NCI-H446 (cell line): Measurements from ENCODE around the gene DGUOK.
"Not testable (repeated sequence)": the region's sequence is repeated elsewhere in the genome, so short reads cannot be mapped to it uniquely, and the experiment has no call there.

ENCODE experiments used
- DNase-seq, 2 experiments: peaks; one replicate each; lab custom pipeline; 2025; lab: John Stamatoyannopoulos, UW

The DGUOK gene

DNA sequence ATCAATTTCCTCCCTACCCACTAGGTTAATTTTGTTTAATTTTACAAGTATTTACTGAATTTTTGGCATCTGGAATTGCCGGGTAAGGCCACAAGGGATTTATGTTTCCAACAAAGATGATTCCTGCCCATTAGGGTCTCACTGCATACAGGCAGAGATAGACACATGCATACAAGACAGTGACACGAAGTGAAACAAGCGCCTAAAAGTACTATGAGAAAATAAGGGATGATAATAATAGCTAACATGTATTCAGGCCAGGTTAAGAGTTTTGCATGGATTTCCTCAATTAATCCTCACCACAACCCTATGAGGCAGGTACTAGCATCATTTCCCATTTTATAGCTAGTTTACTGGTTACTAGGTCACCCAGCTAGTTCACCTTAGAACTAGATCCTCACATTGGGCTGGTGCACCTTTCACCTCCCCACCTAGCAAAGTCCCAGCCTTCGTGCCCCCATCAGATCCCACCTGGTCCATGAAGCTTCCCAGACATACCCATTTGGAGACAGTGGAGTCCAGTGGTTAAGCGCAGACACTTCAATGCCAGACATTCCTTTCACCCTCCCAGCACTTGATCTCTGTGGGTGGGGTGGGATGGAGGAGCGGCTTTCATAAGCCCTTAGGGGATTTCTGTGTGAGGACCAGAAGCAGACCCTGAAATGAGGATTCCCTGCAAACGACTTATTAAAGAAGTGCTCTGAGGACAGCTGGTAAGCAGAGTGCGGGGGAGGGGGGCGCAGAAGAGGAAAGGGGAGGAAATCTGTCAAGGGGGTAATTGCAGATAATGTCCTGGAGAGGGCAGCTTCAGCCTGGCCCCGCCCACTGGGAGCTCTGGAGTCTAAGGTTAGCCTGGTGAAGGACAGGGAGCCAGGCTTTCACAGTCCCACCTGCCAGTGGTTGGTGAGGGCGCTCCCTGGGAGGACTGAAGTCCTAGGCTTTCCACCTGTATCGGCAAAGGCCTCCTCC, 5.8 kb upstream of the DGUOK start:
- DNase-seq, result no peak

DNA sequence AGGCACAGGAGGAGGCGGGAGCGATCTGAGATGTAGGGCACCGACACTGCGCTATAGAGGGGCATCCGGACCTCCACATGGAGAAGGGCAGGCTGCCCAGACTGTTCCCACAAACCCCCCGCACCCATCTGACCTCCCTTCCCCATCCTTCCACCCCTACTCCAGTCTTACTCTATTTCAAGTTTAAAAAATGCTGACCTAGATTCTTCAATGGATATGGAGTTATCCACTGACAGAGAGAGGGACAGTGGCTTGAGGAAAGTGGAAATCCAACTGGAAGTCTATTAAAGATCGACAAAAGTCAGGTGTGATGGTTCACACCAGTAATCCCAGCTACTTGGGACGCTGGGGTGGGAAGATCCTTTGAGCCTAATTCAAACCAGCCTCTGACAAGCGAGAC, 5.1 kb upstream of the DGUOK start:
- DNase-seq, result no peak

DNA sequence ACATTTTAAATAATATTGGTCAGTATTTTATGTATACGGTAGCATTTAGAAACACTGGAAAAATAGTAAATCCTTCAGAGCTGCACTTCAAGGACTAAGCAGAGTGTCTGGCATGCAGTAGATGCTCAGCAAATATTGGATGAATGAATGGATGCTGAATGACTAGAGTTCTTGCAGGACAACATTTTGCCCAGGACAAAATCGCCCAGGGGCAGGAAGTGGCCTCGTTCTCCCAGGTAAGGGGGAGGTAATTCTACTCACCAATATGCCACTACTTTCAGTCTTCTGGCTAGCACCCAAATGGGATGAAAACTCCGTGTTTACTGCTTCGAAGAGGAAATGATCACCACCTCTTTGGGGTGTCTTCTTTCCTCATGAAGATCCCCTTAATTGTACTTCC, 4.0 kb upstream of the DGUOK start:
- no peak for DNase-seq

DNA sequence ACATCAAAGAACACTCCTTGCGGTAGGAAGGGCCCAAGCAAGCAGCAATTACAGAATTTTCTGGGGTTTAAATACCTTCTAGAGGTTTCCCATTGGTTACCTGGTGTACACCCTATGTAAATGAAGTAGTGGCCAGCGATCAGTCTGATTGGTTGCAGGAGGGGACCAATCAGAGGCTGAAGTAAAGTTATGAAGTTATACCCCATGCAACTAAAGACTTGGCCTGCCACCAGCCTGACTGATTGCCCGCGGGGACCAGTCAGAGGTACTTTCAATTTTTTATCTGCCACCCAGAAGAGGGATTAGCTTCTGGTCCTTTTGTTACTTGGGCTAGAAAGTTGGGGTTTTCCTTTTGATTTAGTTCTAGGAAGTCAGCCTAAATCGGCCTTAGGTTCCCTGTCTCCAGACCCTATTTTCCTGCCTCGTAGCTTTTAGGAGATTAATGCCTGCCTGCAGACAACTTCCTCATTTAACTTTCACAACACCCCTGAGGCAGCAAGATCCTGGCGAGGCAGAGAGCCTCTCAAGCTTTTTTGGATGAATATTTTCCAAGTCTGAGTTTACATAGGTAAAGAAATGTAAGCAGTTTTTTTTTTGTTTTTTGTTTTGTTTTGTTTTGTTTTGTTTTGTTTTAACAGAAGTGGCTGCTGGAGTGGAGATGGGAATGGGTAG, 1.5 kb upstream of the DGUOK start:
- DNase-seq, result no peak

DNA sequence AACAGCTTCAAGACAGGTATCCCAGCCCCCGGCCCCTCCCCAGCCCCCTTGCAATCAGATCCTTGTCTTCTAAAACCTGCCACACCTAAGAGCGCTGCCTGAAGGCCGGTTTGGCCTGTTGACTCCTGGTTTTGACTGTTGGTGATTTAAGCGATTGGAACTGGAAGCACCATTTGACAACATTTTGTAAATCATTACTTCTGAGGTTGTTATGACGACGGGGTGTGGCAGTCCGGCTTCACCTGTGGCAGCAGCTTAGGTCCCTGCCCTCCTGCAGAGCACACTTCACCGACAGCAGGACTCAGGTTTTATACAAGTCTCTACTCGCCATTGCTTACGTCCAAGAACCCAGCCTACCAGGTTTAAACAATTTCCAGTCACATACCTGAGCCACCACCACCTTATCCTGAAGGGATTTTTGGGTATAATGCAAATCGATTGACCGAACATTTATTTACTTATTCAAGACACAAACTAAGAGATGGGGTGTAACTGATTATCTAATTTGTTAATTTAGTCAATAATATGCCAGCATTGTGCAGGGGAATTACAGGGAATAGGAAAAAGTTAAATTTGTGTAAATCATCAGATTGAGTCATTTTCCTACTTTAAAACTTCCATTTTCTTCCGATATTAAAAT, 707 bp upstream of the DGUOK start:
- DNase-seq, result no peak

DNA sequence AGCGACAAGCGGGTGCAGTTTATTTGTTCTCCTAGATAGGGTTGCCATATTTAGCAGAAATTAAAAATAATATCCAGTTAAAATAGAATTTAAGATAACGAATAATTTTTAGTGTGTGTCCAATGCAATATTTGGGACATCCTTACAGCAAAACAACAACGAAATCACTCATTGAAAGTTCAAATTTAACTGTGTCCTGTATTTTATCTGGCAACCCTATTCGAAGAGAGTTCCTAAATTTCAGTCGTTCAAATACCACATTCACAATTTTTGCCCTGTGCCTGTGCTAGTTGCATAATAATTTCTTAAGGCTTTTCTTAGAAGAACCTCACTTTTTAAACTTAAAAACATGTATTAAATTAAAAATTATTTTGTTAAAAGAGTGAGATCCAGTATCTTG, 664 bp downstream of the DGUOK start:
- DNase-seq, result no peak

DNA sequence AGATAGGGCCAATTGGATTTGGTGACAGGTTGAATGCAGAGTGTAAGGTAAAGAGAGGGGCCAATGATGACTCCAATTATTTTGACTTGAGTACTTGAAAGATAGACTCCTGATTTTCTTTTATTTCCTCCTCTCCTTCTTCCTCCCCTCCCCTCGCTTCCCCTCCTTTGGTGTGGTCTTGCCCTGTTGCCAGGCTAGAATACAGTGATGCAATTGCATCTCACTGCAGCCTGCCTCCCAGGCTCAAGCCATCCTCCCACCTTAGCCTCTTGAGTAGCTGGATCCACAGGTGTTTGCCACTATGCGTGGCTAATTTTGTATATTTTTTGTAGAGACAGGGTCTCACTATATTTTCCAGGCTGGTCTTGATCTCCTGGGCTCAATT, 2.3 kb downstream of the DGUOK start:
- no peak for DNase-seq

DNA sequence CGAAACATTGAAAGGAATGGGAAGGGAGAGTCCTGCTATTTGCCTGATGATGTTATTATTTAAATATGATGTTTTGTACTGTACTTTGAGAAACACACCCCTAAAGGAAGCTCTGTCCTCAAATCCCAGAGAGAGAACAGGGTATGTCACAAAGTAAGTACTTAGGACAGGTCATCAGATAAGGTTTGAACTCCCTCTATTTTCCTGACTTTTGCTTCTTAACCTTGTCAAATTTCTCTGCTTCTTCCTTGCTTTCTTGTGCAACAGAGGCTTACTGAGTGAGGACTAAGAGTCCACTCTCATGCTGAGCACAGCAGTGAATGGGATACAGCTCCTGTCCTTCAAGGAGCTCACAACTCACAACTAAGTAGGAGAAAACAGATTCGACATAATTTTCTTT, 3.7 kb downstream of the DGUOK start:
- no peak for DNase-seq

DNA sequence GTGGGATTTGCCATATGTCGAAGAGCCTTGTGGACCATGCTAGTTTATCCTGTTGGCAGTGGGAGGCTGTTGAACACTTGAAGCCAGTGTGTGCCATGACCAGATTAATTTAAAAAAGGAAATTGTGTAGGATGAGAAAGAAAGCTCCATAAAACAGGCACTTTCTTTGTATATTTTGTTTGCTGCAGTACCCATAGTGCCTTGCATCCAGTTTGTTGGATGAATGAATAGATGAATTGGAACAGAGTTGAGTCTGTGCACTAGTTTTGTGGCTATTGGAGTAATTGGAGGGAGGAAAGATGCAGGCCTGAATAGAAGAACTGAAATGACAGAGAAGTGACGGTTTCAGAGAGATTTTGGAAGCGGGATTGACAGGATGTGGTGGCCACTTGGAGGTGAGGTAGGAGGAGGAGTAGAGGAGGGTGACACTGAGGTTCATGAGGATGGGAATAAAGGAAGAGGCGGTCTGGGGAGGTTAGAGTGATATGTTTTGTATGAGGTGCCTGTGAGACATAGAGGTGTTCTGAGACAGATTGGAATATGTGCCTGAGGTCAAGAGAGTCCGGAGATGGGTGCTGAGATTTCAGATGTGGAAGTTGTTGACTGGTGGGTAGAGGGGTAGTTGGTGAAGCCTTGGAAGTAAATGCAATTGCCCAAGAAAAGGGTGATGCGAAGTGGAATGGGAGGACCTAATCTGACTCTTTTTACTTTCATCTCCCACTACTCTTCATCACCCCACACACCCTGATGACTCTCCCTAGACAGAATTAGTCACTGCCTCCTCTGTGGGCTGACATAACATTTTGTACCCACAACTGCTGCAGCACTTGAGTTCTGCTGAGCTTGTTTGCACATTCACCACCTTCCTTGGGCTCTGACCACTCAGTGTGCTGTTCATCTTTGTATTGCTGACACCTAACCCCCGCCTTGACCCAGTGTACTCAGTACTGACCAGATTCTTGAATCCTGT, 5.1 kb downstream of the DGUOK start:
- DNase-seq, result no peak

DNA sequence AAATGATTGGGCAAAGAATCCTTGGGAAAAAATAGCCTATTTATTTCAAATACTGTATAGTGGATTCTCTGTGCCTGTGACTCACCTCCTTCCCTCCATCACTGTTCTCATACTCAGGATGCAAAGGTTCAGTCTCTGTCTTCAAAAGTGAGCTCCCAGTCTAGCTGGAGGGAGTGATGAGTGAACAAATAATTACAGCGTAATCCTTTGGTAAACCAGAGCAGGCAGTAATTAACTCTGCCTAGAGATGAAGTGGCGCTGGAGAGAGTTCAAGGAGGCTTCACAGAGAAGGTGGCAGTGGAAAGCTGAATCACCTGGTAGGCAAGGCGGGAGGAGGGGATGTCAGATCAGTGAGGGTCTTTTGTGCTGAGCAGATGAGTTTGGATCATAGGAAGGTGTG, 6.5 kb downstream of the DGUOK start:
- DNase-seq, result no peak

DNA sequence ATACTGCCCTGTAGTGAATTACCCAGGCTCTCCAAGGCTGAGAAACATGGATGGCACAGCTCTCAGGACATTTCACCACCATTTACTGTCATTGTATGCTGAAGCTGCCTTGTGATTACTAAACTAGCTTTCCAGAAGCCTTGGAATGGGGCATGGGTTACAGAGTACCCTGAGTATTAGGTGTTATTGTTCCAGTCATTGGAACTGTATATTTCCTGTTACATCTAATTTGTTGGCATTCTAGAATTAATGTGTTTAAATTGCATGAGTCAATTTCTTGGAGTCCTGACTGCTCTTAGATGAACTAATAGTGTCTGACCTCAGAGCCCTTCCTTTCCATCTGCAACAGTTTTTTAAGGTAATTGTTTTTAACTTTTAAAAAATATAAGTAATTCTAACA, 9.0 kb downstream of the DGUOK start:
- no peak for DNase-seq

DNA sequence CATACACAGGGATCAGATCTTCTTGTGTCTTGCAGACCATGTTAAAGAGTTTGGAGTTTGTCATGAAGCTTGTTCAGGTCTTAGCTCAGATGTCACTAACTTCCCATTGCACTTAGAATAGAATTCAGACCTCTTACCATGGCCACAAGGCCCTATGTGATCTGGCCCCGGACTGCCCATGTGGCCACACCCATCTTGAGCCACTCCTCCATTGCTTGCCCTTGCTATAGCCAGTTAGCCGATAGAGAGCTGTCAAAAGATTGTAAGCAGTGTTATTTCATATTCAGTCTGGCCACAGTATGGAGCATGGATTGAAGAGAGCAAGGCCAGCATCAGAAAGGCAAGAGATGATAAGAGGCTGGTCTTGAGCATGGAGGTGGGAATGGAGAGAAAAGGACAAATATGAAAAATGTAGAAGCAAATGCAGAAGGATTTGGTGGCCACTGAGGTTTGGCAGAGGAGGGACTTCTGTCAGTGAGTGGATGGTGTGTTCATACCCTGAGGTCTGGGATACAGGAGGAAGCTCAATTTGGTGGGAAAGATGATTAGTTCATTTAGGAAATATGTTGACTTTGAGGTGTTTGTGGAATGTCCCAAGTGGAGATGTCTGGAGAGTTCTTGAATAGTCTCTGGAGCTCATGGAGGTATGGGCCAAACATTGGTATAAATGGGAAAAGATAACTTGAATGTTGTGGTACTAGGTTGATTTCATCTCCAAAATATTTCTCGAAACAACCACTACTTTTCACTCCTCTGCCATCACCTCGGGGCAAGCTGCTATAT, 10.6 kb downstream of the DGUOK start:
- no peak for DNase-seq

DNA sequence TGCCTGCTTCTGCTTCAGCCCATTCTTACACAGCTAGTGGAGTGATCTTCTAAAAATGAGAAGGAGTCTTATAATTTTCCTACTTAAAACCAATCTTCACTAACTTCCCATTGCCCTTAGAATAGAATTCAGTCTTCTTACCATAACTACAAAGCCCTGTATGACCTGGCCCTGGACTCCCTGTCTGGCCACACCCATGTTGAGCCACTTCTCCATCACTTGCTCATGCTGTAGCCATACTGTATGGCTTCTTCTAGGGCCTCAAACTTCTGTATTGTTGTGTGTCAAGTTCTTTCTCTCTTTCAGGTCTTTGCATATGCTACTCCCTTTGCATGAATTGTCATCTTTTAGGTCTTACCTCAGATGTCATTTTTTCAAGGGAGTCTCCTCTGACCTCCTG, 11.2 kb downstream of the DGUOK start:
- no peak for DNase-seq

DNA sequence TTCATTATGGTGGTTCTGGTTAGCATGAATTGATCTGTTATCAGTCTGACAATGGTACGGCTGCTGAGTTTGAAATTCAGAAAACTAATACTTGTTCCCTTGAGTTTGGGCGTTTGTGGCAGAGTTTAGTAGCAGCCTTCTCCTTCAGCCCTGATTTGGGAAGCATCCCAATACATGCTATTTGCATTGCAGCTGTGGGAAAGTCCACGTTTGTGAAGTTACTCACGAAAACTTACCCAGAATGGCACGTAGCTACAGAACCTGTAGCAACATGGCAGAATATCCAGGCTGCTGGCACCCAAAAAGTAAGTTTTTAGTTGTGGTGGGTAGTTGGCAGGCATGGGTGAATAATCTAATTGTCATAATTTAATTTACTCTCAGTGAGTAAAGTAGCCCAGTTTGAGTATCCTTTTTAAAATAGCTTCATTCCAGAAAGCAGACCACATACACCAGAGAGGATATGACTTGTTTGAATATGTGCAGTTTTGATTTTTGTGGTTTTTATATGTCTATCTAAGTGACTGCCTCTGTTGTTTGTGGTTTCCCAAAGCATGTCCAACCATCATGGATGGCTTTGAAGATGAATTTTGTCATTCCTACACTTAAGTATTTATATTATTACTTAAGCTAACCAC, 12.2 kb downstream of the DGUOK start:
- no peak for DNase-seq

DNA sequence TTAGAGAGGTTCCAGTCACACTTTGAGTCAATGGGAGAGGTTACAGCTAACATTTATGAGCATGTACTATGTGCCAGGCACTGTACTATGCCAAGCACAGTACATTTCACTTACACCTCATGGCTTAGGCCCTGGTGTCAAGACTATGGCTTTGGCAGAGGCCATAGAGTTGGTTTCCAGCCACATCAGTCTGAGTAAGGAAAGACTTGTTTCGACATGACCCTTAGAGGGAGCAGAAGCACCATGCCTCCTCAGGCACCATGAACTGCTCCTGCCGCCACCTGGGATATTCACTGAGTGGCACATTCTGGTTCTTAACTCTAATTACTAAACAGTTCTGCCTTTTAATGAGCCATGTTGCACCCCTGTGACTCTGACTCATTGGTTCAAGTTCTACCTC, 12.7 kb downstream of the DGUOK start:
- DNase-seq, result peak in 1 of 2 experiments; percentile 13

DNA sequence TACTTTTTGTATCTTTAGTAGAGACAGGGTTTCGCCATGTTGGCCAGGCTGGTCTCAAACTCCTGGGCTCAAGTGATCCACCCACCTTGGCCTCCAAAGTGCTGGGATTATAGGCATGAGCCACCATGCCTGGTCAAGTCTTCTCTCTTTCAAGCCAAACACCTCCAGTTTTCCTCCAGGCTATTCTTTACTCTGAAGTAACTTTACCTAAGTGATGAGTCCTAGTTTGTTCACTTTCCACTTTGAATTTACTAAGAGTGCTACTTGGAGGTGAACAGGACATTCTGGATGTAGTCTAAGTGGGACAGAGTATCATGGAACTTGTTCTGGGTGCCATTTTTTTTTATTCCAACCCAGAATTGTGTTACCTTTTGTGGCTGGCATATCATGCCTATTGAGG, 13.4 kb downstream of the DGUOK start:
- not testable (repeated sequence) for DNase-seq

DNA sequence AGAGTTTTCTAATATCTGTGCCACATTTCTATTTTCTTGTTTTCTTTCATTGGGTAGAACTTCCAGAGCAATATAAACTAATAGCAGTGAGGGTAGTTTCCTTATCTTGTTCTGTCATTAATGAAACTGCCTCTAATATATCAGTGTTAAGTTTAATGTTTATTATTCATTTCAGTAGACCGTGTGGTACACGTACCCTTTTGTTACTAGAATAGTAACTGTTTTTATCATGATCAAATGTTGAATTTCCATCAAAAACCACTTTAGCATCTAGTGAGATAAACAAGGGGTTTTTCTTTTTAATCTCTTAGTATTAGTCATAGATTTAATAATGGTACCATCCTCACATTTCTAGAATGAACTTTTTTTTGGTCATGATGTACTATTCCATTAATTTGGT, 16.0 kb downstream of the DGUOK start:
- DNase-seq, result no peak

DNA sequence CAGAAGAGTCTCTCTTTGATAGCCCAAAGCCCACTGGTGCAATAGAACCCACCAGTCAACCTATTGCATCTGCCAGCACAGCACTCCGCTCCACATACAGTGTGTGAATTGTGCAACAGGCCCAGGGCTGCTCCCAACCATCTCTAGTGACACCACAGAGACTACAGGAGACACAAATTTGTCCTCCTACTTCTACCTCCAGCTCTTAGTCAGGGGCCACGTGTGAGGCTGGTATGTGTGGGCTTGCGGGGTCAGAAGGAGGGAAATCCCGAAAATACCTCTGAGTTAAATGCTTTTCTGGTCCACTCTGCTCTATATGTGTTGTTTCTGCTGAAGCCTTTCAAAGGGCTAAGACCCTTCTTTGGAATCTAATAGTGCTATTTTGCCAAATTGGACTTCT, 18.0 kb downstream of the DGUOK start:
- DNase-seq, result no peak

DNA sequence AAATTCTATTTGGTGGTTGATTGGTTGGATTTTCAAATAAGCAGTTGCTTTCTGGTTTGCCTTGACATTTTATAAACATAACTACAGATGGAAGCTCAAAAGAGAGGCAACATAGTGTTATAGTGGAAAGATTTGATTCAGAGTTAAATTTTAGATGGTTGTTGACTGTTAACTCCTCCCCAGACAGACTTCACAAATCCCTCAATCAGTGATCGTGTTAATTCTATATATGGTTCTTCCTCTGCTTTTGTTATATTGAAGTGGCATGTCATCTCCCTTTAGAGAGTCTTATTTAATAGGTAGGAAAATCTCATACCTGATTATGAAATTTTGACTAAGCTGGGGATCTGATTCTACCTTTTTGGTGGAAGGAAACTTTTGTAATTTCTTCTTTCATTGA, 19.5 kb downstream of the DGUOK start:
- no peak for DNase-seq

DNA sequence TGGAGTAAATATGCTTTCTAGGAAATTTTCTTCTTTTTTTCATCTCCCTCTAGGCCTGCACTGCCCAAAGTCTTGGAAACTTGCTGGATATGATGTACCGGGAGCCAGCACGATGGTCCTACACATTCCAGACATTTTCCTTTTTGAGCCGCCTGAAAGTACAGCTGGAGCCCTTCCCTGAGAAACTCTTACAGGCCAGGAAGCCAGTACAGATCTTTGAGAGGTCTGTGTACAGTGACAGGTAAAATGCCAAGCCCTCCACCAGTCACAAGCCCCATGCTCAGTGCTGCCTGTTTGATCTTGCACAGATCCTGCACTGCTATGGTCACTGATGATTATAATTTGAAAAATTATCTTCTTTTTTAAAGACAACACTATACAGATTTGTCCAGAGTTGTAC, 20.0 kb downstream of the DGUOK start:
- DNase-seq, result no peak
